Brain microvascular endothelial cell (primary cell): ENCODE data around the gene CREB3L2.

Experiments
- DNase-seq: peaks from one replicate; pipeline ENCODE4 v3.0.0-alpha.2; 2020
- H3K27ac ChIP-seq: fragments of 250-450 bp; sonication (Bioruptor Pico); 2 replicates; pipeline ENCODE4 v1.5.1; 2020; ENCODE audit warnings: mild to moderate bottlenecking, moderate library complexity
- H3K27me3 ChIP-seq: fragments of 250-450 bp; sonication (Bioruptor Pico); replicated peaks from 2 replicates; pipeline ENCODE4 v1.5.1; 2020; ENCODE audit warnings: mild to moderate bottlenecking
- H3K36me3 ChIP-seq: fragments of 250-450 bp; sonication (Bioruptor Pico); replicated peaks from 2 replicates; pipeline ENCODE4 v1.5.1; 2020; ENCODE audit warnings: mild to moderate bottlenecking
- H3K4me3 ChIP-seq: 2 replicates; pipeline ENCODE4 v1.5.1; 2011; ENCODE audit warnings: low read depth, mild to moderate bottlenecking, control low read depth, low read length, moderate library complexity
- CTCF ChIP-seq: IDR thresholded peaks from 2 replicates; pipeline ENCODE4 v1.5.1; 2011; ENCODE audit warnings: low read depth, mild to moderate bottlenecking, moderate library complexity, low read length, control low read depth, inconsistent platforms; ENCODE audit errors: missing control alignments
- in situ Hi-C: cut with HindIII; loops from 2 replicates; pipeline ENCODE4 v1.10.0; 2017; ENCODE audit warnings: low sequenced_read_pairs, low pct_ligation_motif_present

Gene CREB3L2

GRCh38 chr7:137954614-137955013 lies 47.3 kb downstream of the CREB3L2 start:
- peak overlapping the region; percentile 91 for H3K27ac ChIP-seq
- H3K27me3 ChIP-seq = no peaks in the 10 kb centered on the region
- in situ Hi-C loops = no loop called here
- no peak for TF ChIP-seq CTCF
- no peak overlapping the region for H3K4me3 ChIP-seq
- peaks cover 43% of the 10 kb centered on the region for H3K36me3 ChIP-seq
- no peak for DNase-seq

- H3K4me3 ChIP-seq = no peak overlapping the region
- H3K27ac ChIP-seq = peak overlapping the region; percentile 91
- H3K27me3 ChIP-seq = no peaks in the 10 kb centered on the region
- in situ Hi-C loops = no loop called here
- H3K36me3 ChIP-seq = peaks cover 40% of the 10 kb centered on the region
- TF ChIP-seq CTCF = no peak
- DNase-seq = peak; percentile 82
Observed at GRCh38 chr7:137953665-137954470, 48.0 kb downstream of the CREB3L2 start.

GRCh38 chr7:137953043-137953664 lies 48.7 kb downstream of the CREB3L2 start:
- Histone ChIP-seq H3K27me3 (no peaks in the 10 kb centered on the region), H3K4me3 (no peak overlapping the region), H3K36me3 (peaks cover 33% of the 10 kb centered on the region), H3K27ac (peak overlapping the region; percentile 91)
- in situ Hi-C loops = no loop called here
- DNase-seq = no peak
- TF ChIP-seq CTCF = no peak

- peak overlapping the region; percentile 91 for H3K27ac ChIP-seq
- H3K36me3 ChIP-seq = peaks cover 27% of the 10 kb centered on the region
- no peak for DNase-seq
- in situ Hi-C loops = no loop called here
- no peak overlapping the region for H3K4me3 ChIP-seq
- TF ChIP-seq CTCF = no peak
- H3K27me3 ChIP-seq = no peaks in the 10 kb centered on the region
Observed at GRCh38 chr7:137952426-137952805, 49.5 kb downstream of the CREB3L2 start.

GRCh38 chr7:137951700-137952425 lies 50.0 kb downstream of the CREB3L2 start:
- no peak for TF ChIP-seq CTCF
- Histone ChIP-seq H3K36me3 (peaks cover 23% of the 10 kb centered on the region), H3K27me3 (no peaks in the 10 kb centered on the region), H3K4me3 (no peak overlapping the region), H3K27ac (peak overlapping the region; percentile 91)
- in situ Hi-C loops = no loop called here
- no peak for DNase-seq
